Neuronal stem cell (in vitro differentiated cells): ENCODE data around the gene CUTA.
A peak's percentile ranks its signal among the peaks of the same experiment; 100 is the strongest.

Source experiments
- DNase-seq: peaks from one replicate; pipeline ENCODE4 v3.0.0-alpha.2; 2013; ENCODE audit warnings: low spot score
- H2AFZ ChIP-seq: one replicate; pipeline ENCODE4 v1.6.1; 2013; ENCODE audit warnings: mild to moderate bottlenecking, low read length, inconsistent platforms
- H2AK5ac ChIP-seq: 2 replicates; pipeline ENCODE4 v1.6.1; 2013; ENCODE audit warnings: low read depth, mild to moderate bottlenecking, inconsistent platforms, low read length, moderate library complexity, mixed read lengths
- H2BK120ac ChIP-seq: 2 replicates; pipeline ENCODE4 v1.6.1; 2013; ENCODE audit warnings: low read depth, mild to moderate bottlenecking, inconsistent platforms, low read length, moderate library complexity, mixed read lengths
- H2BK12ac ChIP-seq: one replicate; pipeline ENCODE4 v1.6.1; 2013; ENCODE audit warnings: low read length, inconsistent platforms
- H2BK15ac ChIP-seq: 2 replicates; pipeline ENCODE4 v1.6.1; 2013; ENCODE audit warnings: mild to moderate bottlenecking, low read length, inconsistent platforms, mixed read lengths
- H2BK5ac ChIP-seq: one replicate; pipeline ENCODE4 v1.6.1; 2013; ENCODE audit warnings: inconsistent platforms, mild to moderate bottlenecking, low read length, moderate library complexity
- H3K14ac ChIP-seq: one replicate; pipeline ENCODE4 v1.6.1; 2013; ENCODE audit warnings: low read length, inconsistent platforms
- H3K18ac ChIP-seq: 2 replicates; pipeline ENCODE4 v1.6.1; 2013; ENCODE audit warnings: low read length, inconsistent platforms
- H3K23ac ChIP-seq: 2 replicates; pipeline ENCODE4 v1.6.1; 2013; ENCODE audit warnings: low read depth, mild to moderate bottlenecking, mixed read lengths, low read length, inconsistent platforms; ENCODE audit not compliant: poor library complexity
- H3K27ac ChIP-seq: replicated peaks from 3 replicates; pipeline ENCODE4 v1.5.1; 2013; ENCODE audit warnings: low read length, inconsistent platforms
- H3K27me3 ChIP-seq, 3 experiments: 2 replicates each; pipeline ENCODE4 v1.6.1; 2013; ENCODE audit warnings: low read length in 3 of 3, mild to moderate bottlenecking in 2 of 3, inconsistent platforms in 1 of 3, low read depth in 1 of 3, mixed read lengths in 1 of 3, moderate library complexity in 1 of 3; ENCODE audit not compliant: control insufficient read depth in 3 of 3, insufficient read depth in 3 of 3
- H3K36me3 ChIP-seq, 2 donors: replicated peaks in 1 of 2; 2 replicates each; pipeline ENCODE4 v1.6.1; 2013; ENCODE audit warnings: low read length in 2 of 2; ENCODE audit not compliant: control insufficient read depth in 2 of 2, insufficient read depth in 2 of 2
- H3K4ac ChIP-seq: 2 replicates; pipeline ENCODE4 v1.6.1; 2013; ENCODE audit warnings: inconsistent platforms, mild to moderate bottlenecking, low read length, moderate library complexity
- H3K4me1 ChIP-seq, 2 donors: 1 replicate in 1 of 2; 2 replicates in 1 of 2; pipeline ENCODE4 v1.6.1; 2013; ENCODE audit warnings: low read length in 2 of 2, low read depth in 1 of 2; ENCODE audit not compliant: control insufficient read depth in 2 of 2, insufficient read depth in 1 of 2
- H3K4me2 ChIP-seq: one replicate; pipeline ENCODE4 v1.6.1; 2013; ENCODE audit warnings: mild to moderate bottlenecking, low read length, inconsistent platforms; ENCODE audit not compliant: insufficient read depth, poor library complexity, severe bottlenecking
- H3K4me3 ChIP-seq, 2 donors: 2 replicates each; pipeline ENCODE4 v1.5.1; 2013; ENCODE audit warnings: low read length in 2 of 2, mild to moderate bottlenecking in 2 of 2, inconsistent platforms in 1 of 2, moderate library complexity in 1 of 2
- H3K79me1 ChIP-seq: one replicate; pipeline ENCODE4 v1.6.1; 2013; ENCODE audit warnings: low read depth, mild to moderate bottlenecking, inconsistent platforms, low read length, moderate library complexity
- H3K9ac ChIP-seq: one replicate; pipeline ENCODE4 v1.6.1; 2013; ENCODE audit warnings: mild to moderate bottlenecking, low read depth, low read length, inconsistent platforms; ENCODE audit not compliant: poor library complexity
- H3K9me3 ChIP-seq, 2 donors: replicated peaks in 1 of 2; 2 replicates each; pipeline versions ENCODE3 to v1.6.1; 2013; ENCODE audit warnings: low read length in 2 of 2, mild to moderate bottlenecking in 2 of 2, inconsistent platforms in 1 of 2, low read depth in 1 of 2, mixed read lengths in 1 of 2, moderate library complexity in 1 of 2; ENCODE audit not compliant: control insufficient read depth in 2 of 2, insufficient read depth in 1 of 2
- H4K8ac ChIP-seq: one replicate; pipeline ENCODE4 v1.6.1; 2013; ENCODE audit warnings: low read depth, mild to moderate bottlenecking, inconsistent platforms, low read length, moderate library complexity
- H4K91ac ChIP-seq: one replicate; pipeline ENCODE4 v1.6.1; 2013; ENCODE audit warnings: low read length, low read depth, mild to moderate bottlenecking, inconsistent platforms; ENCODE audit not compliant: poor library complexity
- WGBS, 2 donors: extraction: QIAGEN DNeasy Blood & Tissue Kit; methylation state at CpG; one replicate each; pipeline ENCODE4 v1.1.7; 2013; ENCODE audit warnings: missing lambda C conversion rate in 2 of 2, mixed read lengths in 1 of 2; ENCODE audit not compliant: insufficient read length in 2 of 2, insufficient replicate concordance in 1 of 2; ENCODE audit errors: extremely low coverage in 2 of 2; 5-methylcytosine and 5-hydroxymethylcytosine counted together

CUTA gene

DNA sequence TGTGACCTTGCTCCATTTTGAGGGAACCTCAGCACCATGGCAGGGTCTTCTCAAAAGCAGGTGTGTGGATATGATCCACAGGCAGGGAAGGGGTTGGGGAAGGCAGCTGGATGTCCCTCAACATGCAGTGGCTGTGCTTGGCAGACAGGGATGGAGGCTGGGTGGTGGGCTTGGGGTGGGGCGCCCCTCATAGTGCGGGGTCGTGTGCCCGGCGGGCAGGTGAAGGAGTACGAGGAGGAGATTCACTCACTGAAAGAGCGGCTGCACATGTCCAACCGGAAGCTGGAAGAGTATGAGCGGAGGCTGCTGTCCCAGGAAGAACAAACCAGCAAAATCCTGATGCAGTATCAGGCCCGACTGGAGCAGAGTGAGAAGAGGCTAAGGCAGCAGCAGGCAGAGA lies 28.4 kb upstream of the CUTA start:
- no peaks in the 10 kb centered on the region for H3K9me3 ChIP-seq
- no CpG with 5 or more reads among the region's 10 CpGs for WGBS, 2 donors
- no peak for DNase-seq
- H2AFZ ChIP-seq, result no peak overlapping the region
- H3K14ac ChIP-seq, result no peak overlapping the region
- H3K79me1 ChIP-seq, result no peaks in the 10 kb centered on the region
- no peak overlapping the region for H4K8ac ChIP-seq
- H3K4me1 ChIP-seq, result no peaks in the 10 kb centered on the region
- H3K23ac ChIP-seq, result peak overlapping the region; percentile 23
- H3K4me2 ChIP-seq, result no peak overlapping the region
- no peak overlapping the region for H2BK5ac ChIP-seq
- H4K91ac ChIP-seq, result no peak overlapping the region
- H3K4me3 ChIP-seq, result no peak overlapping the region
- H2AK5ac ChIP-seq, result no peak overlapping the region
- H3K18ac ChIP-seq, result no peak overlapping the region
- no peak overlapping the region for H3K27ac ChIP-seq
- peaks cover 73 to 96% of the 10 kb centered on the region in 2 donors for H3K36me3 ChIP-seq
- H3K4ac ChIP-seq, result no peak overlapping the region
- no peak overlapping the region for H3K9ac ChIP-seq
- H3K27me3 ChIP-seq, result no peaks in the 10 kb centered on the region
- H2BK12ac ChIP-seq, result no peak overlapping the region
- H2BK15ac ChIP-seq, result no peak overlapping the region
- no peak overlapping the region for H2BK120ac ChIP-seq

DNA sequence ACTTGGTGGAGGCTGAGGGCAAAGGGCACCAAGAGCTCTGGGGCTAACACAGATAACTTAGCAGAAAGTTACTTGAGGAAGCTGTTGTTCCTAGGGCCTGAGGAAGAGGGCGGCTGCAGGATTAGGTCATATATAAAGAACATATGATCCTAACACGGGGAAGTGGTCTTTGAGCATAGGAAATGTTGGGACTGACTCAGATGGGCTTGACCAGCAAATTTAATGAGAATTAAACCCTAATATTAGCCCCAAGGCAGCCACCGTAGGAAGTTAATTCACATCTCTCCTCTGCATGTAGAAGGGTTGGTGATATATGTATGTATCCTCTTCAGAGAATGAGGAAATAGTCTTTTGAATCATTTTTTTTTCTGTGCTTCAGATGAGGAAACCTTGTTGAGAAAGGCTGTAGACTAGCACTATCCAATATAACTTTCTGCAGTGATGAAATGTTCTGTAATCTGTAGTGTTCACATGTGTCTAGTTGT lies 27.3 kb upstream of the CUTA start:
- Histone ChIP-seq H3K27me3 (no peaks in the 10 kb centered on the region), H2BK12ac (no peak overlapping the region), H4K91ac (no peak overlapping the region), H3K79me1 (no peaks in the 10 kb centered on the region), H2BK120ac (no peak overlapping the region), H2AFZ (no peak overlapping the region), H3K9ac (no peak overlapping the region), H3K18ac (no peak overlapping the region), H3K4me1 (no peaks in the 10 kb centered on the region), H2AK5ac (no peak overlapping the region), H2BK15ac (no peak overlapping the region), H2BK5ac (no peak overlapping the region), H3K4me2 (no peak overlapping the region), H3K4ac (no peak overlapping the region), H3K23ac (no peak overlapping the region), H4K8ac (no peak overlapping the region), H3K4me3 (peak overlapping the region in 1 of 2 donors; percentile 13), H3K14ac (no peak overlapping the region), H3K9me3 (no peaks in the 10 kb centered on the region), H3K27ac (no peak overlapping the region), H3K36me3 (peaks cover 84 to 97% of the 10 kb centered on the region in 2 donors)
- no CpG with 5 or more reads among the region's 3 CpGs for WGBS, 2 donors
- no peak for DNase-seq

DNA sequence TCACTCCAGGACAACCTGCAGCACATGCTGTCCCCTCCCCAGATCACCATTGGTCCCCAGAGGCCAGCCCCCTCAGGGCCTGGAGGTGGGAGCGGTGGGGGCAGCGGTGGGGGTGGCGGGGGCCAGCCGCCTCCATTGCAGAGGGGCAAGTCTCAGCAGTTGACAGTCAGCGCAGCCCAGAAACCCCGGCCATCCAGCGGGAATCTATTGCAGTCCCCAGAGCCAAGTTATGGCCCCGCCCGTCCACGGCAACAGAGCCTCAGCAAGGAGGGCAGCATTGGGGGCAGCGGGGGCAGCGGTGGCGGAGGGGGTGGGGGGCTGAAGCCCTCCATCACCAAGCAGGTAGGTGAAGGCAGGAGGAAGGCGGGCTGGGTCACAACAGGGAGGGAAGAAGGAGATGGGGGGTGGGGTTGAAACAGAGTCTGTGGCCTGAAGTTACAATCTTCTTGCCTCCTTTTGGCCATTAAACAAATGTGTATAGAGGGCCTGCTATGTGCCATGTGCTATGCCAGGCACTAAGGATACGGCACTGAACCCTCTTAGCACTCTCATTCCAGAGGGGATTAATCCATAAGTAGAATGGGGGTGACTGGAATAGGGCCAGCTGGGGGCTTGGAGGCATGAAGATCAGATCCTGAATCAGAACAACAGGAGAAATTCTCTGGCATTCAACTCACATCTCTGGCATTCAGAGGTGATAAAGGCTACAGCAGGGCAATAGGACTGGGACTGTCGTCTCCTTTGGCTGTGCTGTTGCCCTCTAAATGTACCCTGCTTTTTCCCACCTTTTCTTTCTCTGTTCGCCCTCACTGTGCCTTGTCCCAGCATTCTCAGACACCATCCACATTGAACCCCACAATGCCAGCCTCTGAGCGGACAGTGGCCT lies 26.0 kb upstream of the CUTA start:
- H3K14ac ChIP-seq, result no peak overlapping the region
- H3K36me3 ChIP-seq, result peaks cover 84 to 96% of the 10 kb centered on the region in 2 donors
- no peak overlapping the region for H2BK120ac ChIP-seq
- no peak overlapping the region for H2BK12ac ChIP-seq
- H3K4me1 ChIP-seq, result no peaks in the 10 kb centered on the region
- H2AFZ ChIP-seq, result no peak overlapping the region
- no peak overlapping the region for H4K91ac ChIP-seq
- H3K18ac ChIP-seq, result no peak overlapping the region
- no peak overlapping the region for H2AK5ac ChIP-seq
- H2BK15ac ChIP-seq, result no peak overlapping the region
- no peaks in the 10 kb centered on the region for H3K9me3 ChIP-seq
- no peak overlapping the region for H3K9ac ChIP-seq
- WGBS, 2 donors, result no CpG with 5 or more reads among the region's 18 CpGs
- no peak overlapping the region for H3K4me3 ChIP-seq
- H3K4ac ChIP-seq, result no peak overlapping the region
- H3K79me1 ChIP-seq, result peaks cover under 1% of the 10 kb centered on the region
- no peaks in the 10 kb centered on the region for H3K27me3 ChIP-seq
- DNase-seq, result no peak
- H3K27ac ChIP-seq, result no peak overlapping the region
- H2BK5ac ChIP-seq, result no peak overlapping the region
- no peak overlapping the region for H4K8ac ChIP-seq
- no peak overlapping the region for H3K4me2 ChIP-seq
- no peak overlapping the region for H3K23ac ChIP-seq

DNA sequence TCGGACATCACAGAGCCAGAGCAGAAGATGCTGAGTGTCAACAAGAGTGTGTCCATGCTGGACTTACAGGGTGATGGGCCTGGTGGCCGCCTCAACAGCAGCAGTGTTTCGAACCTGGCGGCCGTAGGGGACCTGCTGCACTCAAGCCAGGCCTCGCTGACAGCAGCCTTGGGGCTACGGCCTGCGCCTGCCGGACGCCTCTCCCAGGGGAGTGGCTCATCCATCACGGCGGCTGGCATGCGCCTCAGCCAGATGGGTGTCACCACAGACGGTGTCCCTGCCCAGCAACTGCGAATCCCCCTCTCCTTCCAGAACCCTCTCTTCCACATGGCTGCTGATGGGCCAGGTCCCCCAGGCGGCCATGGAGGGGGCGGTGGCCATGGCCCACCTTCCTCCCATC lies 25.1 kb upstream of the CUTA start:
- Histone ChIP-seq H3K79me1 (peaks cover 3% of the 10 kb centered on the region), H2BK5ac (no peak overlapping the region), H3K4ac (no peak overlapping the region), H2BK15ac (no peak overlapping the region), H3K27ac (no peak overlapping the region), H2BK12ac (no peak overlapping the region), H2BK120ac (no peak overlapping the region), H4K91ac (no peak overlapping the region), H3K4me1 (no peaks in the 10 kb centered on the region), H3K36me3 (peaks cover 84 to 96% of the 10 kb centered on the region in 2 donors), H3K23ac (peak overlapping the region; percentile 2), H3K4me2 (no peak overlapping the region), H3K9ac (peak overlapping the region; percentile 27), H3K4me3 (peak overlapping the region in 1 of 2 donors; percentile 16), H3K9me3 (peaks cover 0 to 3% of the 10 kb centered on the region in 2 donors), H4K8ac (no peak overlapping the region), H3K27me3 (no peaks in the 10 kb centered on the region), H2AFZ (no peak overlapping the region), H3K18ac (no peak overlapping the region), H3K14ac (no peak overlapping the region), H2AK5ac (no peak overlapping the region)
- no peak for DNase-seq
- WGBS, 2 donors, result no CpG with 5 or more reads among the region's 17 CpGs
